ENCODE measurements around the gene RHOC.

The RHOC gene

DNA sequence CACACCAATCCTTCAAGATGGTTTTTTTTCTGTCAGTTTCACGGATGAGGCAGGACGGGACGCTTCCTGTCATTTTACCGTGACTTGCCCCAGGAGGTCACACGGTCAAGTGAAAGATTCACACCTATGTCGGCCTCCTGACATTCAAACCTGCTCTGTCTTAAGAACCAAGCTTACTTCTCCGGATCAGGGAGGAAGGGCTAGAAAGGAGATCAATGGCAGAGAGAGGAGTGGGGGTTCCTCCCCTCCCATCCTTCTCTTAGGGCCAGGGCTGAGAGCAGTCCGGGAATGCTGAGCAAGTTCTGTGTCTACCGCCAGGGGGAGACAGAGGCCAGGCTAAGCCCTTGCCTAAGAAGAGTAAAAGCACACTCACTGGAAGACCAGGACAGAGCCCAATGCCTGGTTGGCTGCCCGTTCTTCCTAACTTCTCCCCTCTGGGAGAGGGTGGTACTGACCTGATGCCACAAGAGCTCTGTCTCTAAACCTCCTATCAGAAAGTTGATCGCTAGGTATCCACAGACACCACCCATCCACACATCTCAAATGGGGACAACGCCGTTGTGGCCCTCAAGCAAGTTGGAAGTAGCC lies 9.3 kb upstream of the RHOC start:
- DNase-seq = peak; percentile 80

DNA sequence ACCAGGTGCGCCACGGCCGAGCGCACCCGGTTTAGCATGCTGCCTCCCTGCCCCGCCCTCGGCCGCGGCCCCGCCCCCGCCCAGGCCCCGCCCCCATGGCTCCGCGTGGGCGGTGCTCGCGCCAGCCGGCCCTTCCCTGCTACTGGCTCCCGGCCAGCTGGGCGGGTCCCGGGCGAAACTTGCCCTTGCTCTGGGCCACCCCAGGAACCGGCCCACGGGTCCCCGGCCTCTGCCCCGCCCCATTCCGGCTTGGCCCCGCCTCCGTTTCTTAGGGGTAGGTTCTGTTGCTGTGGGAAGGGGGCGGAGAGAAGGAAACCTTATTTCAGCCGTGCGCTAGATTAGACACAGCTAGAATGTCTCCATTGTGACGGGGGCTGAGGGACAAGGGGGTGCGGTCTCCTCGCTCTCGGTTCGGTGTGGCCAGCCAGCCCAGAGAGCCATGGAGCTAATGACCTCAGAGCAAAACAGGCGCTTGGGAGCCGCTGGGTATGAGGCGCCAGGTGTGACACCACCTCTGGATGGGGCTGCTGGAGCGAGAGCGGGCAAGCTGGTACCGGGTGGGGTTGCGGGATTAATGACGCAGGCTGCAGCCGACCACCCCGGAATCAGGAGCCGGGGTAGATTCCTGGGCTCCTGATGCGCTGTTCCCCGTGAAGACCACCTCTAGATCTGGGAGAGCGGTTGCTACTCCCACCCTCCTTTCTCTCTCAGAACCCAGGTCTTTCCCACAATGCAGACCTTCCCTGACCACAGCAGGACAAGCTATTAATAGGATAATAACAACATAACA lies 8.5 kb upstream of the RHOC start, which contains the start of gene PPM1J:
Gene PPM1J (minus strand): TSS at position 69 of the 790 bp plus-strand sequence. CDS start 31 bp downstream, at position 38.
- peak; percentile 98 for DNase-seq

DNA sequence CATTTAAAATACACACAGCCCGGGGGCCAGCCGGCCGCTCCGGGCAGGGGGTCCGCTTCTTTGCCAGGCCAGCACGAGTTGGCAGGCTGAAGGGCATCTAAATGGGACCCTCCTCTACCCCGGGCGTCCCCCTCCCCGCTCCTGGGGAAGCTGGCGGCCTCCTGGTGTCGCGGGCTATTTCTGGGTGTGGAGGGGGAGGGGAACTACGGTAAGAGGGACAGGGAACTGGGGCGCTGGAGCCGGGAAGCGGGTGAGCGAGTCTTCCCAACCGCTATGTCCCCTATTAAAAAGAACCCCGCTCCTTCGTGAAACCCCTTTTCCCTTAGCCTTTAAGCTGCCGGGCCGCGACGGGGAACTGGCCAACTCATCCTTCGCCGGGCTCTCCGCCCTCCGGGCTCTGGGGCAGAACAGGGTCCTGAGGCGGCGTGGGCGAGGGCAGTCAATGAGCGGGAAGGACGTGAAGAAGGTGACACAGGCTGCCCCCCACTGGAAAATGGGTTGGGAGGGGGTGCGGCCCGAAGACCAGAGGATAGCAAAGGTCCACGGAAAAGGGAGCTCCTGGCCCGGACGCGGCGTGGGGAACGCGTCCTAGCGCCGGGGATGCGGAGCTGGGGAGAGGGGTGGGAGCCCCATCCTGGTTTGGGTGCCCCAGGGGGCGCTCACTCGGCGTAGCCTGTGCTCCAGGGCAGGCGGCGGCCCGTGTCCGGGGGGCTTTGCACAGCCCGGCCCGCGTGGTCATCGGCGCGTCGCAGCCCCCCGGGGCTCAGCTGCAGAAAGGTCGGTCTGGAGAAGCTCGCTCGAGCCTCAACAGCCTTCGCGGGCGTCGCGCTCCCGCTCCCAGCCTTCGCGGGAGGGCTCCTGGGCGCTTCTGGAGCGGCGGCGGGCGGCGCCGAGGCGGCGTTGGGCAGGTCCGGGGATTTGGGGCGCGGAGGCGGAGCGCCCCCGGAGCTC lies 7.7 kb upstream of the RHOC start:
- DNase-seq = peak; percentile 38

DNA sequence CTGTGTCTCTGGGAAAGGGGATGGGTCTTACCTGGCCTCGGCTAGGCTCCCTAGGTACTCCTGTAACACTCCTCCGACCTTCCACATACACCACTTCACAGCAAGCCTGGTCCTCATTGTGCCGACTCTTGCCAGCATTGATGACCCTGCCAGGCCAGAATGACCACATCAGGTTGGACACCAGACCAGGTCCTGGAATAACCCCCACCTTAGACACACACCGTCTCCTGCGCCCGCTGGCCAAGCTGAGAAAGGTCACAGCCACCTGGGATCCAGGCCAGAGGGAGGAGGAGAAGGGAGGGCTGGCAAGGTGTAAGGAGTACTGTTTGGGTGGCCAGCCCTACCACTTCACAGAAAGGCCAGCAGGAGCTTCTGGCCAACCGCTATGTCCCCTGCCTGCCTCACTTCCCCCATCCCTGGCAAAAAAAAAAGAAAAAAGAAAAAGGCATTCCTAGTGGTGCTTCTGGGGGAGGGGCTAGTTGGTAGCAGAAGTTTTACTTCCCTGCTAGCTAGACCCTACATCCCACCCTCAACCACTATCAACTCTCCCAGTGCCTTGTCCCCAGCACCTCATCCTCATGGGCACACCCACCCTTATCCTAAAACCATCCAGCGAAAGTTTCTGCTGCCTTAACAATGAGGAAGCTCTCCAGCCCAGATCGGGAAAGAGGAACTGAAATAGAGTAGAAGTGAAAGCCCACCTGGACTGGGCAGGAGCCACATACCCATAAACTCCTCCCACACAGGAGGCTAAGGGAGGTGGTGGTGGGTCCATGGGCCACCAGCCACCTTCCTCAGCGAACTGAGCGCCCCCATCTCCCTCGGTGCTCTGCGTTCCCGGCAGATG lies 6.8 kb upstream of the RHOC start:
- DNase-seq = no peak

DNA sequence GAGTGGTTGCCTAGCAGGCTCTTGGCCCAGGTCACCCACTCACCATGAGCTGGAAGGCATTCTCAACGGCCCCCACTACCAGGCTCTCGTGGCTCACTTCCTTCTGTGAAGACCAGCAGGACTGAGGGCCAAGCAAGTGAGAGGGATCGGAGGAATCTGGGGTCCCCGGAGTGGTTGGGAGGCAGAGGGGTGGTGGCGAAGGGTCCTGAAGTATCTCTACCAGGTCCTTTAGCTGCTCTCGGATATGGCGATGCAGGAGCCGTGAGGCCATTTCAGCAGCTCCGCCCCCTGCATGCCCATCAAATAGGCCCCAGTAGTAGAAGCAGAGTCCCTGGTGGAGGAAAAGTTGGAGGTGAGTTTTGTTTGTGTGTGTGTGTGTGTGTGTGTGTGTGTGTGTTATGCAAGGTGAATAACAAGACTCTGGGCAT lies 5.8 kb upstream of the RHOC start:
- no peak for DNase-seq

DNA sequence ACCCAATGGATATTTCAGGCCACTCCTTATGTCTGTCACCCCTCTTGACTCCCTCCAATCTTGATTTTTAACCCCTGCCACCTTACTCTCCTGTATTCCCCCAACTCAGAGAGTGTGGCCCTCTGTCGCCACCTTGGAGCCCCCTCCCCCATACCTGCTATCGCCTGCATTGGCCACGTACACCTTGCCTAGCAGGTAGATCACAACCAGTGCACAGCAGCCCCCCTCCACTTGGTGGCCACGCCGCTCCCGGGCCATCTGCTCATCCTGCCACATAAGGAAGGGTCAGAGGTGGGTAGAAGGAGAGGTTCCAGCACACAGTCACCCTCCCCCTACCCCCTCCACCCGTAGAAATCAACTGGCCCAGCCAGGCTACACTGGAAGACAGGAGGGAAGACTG lies 5.3 kb upstream of the RHOC start:
- DNase-seq = no peak

DNA sequence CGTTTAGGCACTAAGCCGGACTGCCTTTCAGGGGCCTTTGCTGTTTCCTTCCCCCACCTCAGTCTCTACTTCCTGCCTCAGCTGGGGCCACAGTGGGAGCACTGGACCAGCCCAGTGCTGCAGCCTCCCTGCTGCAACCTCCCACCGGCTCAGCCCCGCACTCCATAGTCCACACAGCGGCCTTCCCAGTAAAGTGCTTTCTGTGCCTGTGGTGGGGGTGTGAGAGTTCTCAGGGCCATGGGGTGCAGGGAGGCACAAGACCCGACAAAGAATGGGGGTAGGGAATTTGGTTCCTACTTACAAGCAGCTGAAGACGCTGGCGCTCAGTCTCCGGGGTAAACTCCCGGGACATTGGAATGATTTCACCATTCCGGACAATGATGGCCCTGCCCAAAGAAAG lies 4.7 kb upstream of the RHOC start:
- DNase-seq = no peak

DNA sequence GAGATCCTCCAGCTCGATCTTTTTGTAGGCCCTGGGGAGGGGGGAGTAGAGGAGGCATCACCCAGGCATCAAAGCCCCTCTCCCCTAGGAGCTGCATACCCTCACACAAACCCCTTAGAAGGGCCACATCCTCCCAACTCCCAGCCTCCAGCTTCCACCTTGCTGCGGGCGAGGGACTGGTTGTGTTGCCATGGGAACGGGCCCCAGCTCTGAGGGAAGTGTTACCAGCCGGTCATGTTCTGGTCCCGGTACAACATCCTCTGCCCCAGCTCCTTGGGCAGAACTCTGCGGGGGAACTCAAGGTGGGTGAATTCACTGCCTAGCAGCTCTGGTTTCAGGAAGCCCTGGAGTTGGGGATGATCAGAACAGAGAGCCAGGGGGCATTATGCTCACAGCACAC lies 4.1 kb upstream of the RHOC start:
- DNase-seq = no peak

DNA sequence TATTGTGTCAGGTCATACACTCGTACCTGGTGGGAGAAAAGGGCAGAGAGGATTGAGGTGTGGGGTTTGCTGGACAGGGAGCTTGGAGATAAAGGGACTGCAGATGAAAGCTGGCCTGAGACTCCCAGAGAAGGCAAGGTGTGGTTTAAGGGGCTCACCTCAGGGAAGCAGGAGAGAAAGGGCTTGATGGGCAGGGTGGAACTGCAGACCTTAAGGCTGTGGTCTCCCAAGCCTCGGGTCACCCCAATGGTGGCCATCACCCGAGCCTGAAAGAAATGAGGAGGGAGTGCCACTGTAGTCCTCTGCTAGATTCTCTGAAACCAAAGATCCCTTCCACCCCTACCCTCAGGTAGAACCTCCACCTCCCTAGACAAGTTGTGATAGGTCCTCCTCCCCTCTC lies 3.7 kb upstream of the RHOC start:
- DNase-seq = no peak

DNA sequence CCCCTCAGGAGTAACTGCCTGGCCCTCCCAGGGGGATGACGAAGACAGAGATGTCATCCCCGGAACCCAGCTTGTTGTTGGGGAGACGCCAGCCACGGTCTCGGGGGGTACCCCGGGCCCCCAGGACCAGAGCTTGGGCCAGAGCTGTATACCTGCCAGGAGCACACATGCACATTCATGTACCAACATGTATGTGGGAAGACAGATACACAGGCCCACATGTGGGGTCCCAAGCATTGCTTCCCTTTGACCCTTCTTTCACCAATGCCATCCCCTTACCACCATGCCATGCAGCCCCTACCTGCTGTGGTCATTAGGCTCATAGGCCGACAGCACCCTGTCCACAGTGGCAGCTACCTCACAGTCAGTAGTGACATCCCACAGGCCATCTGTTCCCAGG lies 3.2 kb upstream of the RHOC start:
- no peak for DNase-seq

DNA sequence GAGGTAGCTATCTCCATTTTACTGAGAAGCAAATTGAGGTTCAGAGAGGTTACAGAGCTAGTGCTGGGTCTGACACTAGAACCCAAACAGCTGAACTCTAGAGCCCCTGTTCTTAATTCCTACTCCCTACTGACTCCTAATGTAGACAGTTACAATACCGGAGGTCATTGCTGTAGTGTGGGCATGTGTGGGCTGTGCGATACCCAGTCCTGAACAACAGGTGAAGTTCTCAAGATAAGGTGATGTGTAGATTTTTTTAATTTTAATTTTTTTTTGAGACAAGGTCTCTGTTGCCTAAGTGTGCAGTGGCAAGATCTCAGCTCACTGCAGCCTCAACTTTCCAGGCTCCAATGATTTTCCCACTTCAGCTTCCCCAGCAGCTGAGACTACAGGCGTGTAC lies 1.6 kb upstream of the RHOC start:
- no peak for DNase-seq

DNA sequence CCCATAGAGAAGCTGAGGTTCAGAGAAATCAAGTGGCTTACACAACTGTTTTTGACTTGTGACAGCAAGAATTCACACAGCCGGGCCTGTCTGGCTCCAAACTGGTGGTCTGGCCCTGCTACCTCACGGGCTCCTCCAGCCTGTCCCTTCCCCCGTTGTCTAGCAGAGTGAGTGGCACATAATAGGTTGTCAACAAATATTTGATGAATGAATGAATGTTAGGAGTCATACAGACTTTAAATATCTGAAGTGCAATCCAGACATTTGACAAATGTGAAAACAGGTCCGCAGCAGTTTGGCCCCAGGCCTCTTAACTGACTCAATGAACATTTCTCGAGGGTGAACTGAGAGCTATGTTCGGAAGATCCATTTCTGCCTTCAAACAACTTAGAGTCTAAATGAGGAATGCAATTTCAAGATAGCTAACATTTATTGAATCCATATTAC lies 1.1 kb upstream of the RHOC start:
- DNase-seq = no peak

DNA sequence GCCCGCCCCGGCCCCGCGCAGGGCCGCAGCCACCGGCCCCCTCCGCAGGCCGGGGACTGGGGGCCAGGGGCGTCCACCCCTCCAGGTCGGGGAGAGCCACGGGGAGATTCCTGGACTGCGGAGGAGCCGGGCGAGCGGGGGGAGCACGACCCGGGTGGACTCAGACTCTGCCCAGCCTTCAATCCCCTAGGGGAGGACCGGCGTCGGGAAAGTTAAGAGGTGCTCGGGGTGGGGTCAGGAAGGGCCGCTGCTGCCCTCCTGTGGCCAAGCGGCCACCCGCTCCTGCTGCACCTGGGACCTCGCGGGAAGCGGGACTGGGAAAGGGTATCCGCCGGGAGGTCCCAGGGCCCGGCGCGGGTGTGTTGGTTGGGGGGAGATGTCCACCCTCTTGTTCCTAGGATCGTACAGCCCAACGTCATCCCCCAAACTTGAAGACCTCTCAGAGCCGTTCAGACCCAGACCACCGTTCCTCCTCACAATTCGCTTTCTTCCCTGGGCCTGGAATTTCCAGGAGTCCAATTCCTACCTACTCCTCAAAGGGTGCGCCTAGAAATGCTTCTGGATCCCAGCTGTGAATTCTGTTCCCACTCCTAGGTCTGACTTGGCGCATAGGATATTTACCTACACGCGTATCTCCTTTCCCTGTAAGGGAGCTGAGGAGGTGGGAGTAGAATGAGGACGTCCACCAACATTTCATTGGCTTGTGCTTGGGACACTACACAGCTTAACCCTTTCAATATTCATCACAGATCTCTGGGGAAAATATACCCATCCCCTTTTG lies 484 bp upstream of the RHOC start:
- peak; percentile 68 for DNase-seq

DNA sequence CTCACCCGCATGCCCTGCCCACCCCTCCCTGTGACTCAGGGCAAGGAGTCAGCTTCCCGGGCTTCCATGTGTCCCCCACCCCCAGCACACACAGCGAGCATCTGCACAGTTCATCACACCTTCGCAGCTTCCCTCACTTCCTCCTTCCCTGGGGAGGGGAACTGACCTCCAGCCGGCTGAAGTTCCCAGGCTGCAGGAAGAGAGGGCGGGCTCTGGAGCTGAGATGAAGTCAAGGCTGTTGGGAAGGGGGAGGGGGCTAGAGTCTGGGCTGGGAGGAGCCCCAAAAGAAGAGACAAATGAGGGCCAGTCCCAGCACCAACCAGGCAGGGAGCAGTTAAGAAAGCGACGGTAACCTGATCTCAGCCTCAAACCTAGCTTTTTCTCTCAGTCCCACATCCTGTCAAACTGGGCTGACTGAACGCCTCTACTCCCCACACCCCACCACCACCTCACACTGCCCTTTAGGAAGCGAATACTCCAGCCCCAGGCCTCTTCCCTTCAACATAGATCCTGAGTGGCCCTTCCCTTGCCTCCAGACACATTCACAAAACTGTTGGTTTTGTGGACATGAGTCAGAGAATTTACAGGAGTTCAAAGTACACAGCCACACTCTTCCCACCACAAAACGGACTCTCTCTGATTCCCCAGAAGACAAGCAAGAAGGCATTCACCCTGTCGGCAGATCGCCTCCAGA lies 1.8 kb downstream of the RHOC start:
- DNase-seq = no peak

DNA sequence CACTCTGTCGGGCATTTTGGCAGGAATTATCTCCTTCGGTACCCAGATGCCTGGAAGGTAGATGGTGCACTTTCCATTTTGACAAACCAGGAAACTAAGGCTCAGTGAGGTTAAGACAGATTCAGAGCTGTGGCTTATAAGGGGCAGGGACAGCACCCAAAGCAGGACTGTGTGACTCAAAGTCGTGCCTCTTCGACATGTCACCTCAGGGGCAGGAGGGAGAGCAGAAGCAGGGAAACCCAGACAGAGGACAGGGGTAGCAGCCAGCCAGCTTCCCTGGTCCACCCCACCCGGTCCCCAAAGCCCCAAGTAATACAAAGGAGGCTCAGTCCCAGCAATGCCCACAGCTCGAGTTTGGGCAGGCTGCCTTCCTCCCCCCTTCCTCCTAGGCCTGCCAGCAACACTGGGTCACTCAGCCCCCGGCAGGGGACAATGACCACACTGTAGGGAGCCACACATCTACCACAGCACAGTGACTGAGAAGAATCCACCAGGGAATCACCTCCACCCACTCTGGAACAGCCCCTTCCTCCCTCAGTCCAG lies 2.5 kb downstream of the RHOC start:
- DNase-seq = no peak

DNA sequence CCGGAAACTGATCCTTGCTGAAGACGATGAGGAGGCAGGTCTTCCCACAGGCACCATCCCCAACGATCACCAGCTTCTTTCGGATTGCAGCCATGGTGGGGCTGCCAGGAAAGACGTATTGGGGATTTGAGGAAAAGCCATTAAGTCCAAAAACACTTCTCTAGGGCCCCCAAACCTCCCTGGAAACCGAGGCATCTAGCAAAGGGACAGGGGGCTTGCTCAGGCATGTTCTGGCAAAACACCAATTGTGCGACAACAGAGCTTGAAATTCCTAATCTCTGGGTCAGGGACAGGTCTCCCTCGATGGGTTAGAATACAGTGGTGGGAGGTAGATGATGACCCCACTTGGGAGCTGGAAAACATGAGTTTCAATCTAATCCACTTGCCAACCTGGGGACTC lies 3.2 kb downstream of the RHOC start:
- no peak for DNase-seq

DNA sequence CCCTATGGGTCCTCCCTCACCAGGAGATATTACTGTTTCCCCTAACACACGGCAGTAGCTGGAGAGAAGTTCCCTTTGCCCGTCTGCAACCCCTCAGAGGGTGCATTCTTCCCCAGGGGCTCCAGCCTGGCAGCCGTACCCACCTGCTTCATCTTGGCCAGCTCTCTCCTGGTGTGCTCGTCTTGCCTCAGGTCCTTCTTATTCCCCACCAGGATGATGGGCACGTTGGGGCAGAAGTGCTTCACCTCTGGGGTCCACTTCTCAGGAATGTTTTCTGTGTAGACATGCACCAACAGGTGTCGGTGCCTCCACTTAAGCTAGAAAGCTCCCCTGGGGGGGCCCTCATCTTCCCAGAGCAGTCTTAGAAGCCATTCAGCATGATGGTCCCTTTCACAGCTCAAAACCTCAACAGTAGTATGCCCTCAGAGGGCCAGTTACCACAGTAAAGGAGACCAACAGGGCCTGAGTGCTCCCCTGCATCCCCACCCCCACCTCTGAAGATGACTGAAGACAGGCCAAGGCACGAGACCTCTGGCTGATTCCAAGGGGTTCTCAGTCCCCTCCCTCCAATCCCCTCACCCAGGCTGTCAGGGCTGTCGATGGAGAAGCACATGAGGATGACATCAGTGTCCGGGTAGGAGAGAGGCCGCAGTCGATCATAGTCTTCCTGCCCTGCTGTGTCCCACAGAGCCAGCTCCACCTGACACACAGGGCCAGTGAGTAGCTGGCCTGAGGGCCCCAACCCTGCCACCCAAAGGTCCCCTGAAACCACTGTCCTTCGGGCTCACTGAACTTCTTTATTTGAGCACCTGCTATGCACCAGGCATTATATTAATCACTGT lies 4.3 kb downstream of the RHOC start:
- no peak for DNase-seq

DNA sequence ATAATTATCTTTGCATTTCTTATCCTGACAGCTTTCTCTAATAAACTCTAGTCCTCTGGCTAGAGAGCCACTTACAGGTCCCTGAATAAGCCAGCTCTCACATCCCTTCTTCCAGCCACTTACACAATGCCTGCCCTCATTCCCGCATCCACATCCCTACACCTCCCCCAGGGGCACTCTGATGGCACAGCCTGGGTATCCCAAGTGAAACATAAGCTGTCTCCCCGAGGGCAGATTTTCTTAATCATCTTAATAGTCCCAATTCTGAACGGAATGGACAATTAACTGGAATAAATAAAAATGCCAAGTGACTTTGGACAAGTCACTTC lies 4.9 kb downstream of the RHOC start:
- DNase-seq = no peak

DNA sequence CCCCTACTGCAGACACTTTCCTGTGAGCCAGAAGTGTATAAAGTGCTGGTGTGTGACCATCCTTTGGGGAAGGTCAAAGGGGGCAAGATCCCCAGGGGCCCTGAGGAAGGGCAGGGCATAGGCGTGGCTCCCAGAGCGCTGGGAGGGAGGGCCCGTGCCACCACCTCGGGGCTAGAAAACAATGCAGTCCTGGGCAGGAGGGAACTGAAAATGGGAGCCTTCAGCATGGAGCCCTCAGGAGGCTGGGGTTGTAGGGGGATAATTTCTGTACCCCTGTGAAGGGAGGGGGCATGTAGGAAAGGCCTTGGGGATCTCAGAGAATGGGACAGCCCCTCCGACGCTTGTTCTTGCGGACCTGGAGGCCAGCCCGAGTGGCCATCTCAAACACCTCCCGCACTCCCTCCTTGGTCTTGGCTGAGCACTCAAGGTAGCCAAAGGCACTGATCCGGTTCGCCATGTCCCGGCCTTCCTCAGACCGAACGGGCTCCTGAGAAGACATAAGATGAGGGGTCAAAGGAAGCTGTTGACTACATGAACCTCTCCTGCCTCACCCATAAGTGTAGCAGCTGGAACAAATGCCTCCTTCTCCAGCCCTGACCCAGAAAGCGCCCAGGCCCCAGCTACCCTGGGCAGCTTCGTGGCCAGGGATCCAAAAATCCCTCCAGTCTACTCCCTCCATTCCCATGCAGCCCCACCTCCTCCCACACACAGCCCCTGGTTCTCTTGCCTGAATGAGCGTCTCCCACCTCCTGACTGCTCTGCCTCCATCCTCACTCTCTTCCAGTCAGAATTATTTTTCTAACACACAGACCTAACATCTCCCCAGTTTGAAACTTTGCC lies 5.5 kb downstream of the RHOC start:
- DNase-seq = no peak

All from activated CD8-positive, alpha-beta memory T cell treated with anti-CD3 and anti-CD28 coated beads, Interleukin-2, amount 50 U/mL, for 4 hours (primary cell).